Sigmoid colon (tissue), 4 donors: Measurements from ENCODE around the gene EPHA8.

ENCODE experiments used
- CTCF ChIP-seq, 4 experiments: fragments of 450-650 bp in 3 of 4; fragments of 200-600 bp in 1 of 4; IDR thresholded peaks; one replicate each; pipeline ENCODE4 v1.5.1; 2016 to 2019; ENCODE audit warnings: antibody characterized with exemption in 4 of 4, mild to moderate bottlenecking in 3 of 4, moderate library complexity in 2 of 4
- POLR2A ChIP-seq, 2 donors: fragments of 450-650 bp; IDR thresholded peaks; one replicate each; pipeline ENCODE4 v1.6.1; 2016; ENCODE audit warnings: antibody characterized with exemption in 2 of 2, mild to moderate bottlenecking in 2 of 2, moderate library complexity in 2 of 2
- POLR2AphosphoS5 ChIP-seq, 4 donors: sonication (generic); formaldehyde crosslinking; IDR thresholded peaks; one replicate each; pipeline ENCODE4 v1.6.1; 2017; ENCODE audit warnings: antibody characterized with exemption in 4 of 4

DNA sequence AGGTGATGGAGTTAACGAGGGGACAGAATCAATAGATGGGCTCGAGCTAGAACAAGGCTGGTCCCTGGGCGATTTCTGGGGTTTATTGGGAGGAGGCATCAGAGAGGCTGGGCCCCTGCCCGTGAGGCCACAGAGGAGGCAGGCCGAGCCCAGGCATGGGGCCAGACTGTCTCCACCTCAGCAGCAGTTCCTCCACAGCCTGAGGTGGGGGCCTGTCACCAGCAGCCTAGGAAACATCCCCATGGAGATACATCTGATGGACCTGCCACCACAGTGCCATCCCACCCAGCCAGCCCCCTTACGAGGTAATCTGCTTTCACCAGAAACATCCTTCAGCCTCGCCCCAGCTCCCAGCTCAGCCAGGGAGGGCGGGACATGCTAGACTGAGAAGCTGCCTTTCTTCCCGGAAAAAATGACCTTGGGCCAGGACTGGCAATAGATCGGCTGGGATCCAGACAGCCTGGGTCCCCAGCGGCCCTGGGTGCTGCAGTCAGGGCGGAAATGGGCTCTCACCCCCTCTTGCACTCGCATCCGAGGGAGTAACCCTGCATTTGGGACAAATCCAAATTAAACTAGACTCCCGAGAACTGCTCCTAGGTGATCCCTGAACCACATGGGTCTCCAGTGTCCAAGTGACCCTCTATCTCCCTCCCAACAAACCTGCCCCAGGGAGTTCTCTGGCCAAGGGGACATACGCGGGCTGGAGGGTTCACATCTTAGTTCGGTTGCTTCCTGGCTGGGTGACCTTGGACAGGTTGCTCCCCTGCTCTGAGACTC lies 10.0 kb upstream of the EPHA8 start:
- TF ChIP-seq CTCF (IDR thresholded peaks at IDR 0.05) (no peak), POLR2A (IDR thresholded peaks at IDR 0.05) (no peak), POLR2AphosphoS5 (IDR thresholded peaks at IDR 0.05) (no peak)
